ENCODE results near the gene ESD. TPM values are rescaled to one million over a fixed set of nuclear protein-coding genes. Genes with fewer than 3 reads are reported as not detected.
"Not testable (repeated sequence)": the region's sequence is repeated elsewhere in the genome, so short reads cannot be mapped to it uniquely, and the experiment has no call there.

Gene ESD
- total RNA-seq, 1 donor from 2014 or later: 109 TPM

- no peak for DNase-seq (ENCODE audit: low spot score in 2 of 2, unreplicated experiment in 2 of 2)
- Mint-ChIP-seq H3K9me3 (no peaks in the 10 kb centered on the region), H3K27ac (no peak overlapping the region), H3K27me3 (ENCODE audit: low read depth) (no peaks in the 10 kb centered on the region), H3K4me1 (peaks cover 8% of the 10 kb centered on the region), H3K36me3 (peaks cover 31% of the 10 kb centered on the region), H3K4me3 (no peak overlapping the region)
- no peak for TF ChIP-seq CTCF (IDR thresholded peaks at IDR 0.05; ENCODE audit: unreplicated experiment)
These were observed 21.4 kb downstream of the ESD start for GRCh38 chr13:46775385-46776107.

- Mint-ChIP-seq H3K9me3 (peaks cover 4% of the 10 kb centered on the region), H3K4me3 (no peak overlapping the region), H3K27me3 (ENCODE audit: low read depth) (no peaks in the 10 kb centered on the region), H3K36me3 (peaks cover 38% of the 10 kb centered on the region), H3K4me1 (peaks cover 8% of the 10 kb centered on the region), H3K27ac (no peak overlapping the region)
- no peak for DNase-seq (ENCODE audit: low spot score in 2 of 2, unreplicated experiment in 2 of 2)
- TF ChIP-seq CTCF (IDR thresholded peaks at IDR 0.05; ENCODE audit: unreplicated experiment): no peak
These were observed 23.4 kb downstream of the ESD start for GRCh38 chr13:46773541-46773940.

- DNase-seq (ENCODE audit: low spot score in 2 of 2, unreplicated experiment in 2 of 2): no peak
- H3K36me3 Mint-ChIP-seq: peaks cover 36% of the 10 kb centered on the region
- H3K4me3 Mint-ChIP-seq: no peak overlapping the region
- peaks cover 3% of the 10 kb centered on the region for H3K4me1 Mint-ChIP-seq
- H3K27ac Mint-ChIP-seq: no peak overlapping the region
- no peak for TF ChIP-seq CTCF (IDR thresholded peaks at IDR 0.05; ENCODE audit: unreplicated experiment)
- no peaks in the 10 kb centered on the region for H3K27me3 Mint-ChIP-seq (ENCODE audit: low read depth)
- H3K9me3 Mint-ChIP-seq: peaks cover 4% of the 10 kb centered on the region
These were observed 25.3 kb downstream of the ESD start for GRCh38 chr13:46771693-46772092.

GRCh38 chr13:46769925-46770324 is 27.0 kb downstream of the ESD start:
- H3K27me3 Mint-ChIP-seq (ENCODE audit: low read depth); H3K27ac Mint-ChIP-seq; H3K4me3 Mint-ChIP-seq; H3K9me3 Mint-ChIP-seq; H3K4me1 Mint-ChIP-seq; DNase-seq (ENCODE audit: low spot score in 2 of 2, unreplicated experiment in 2 of 2): not testable (repeated sequence)
- H3K36me3 Mint-ChIP-seq: peaks cover 29% of the 10 kb centered on the region

GRCh38 chr13:46761866-46762265 is 35.1 kb downstream of the ESD start:
- TF ChIP-seq CTCF (IDR thresholded peaks at IDR 0.05; ENCODE audit: unreplicated experiment): no peak
- Mint-ChIP-seq H3K4me3 (no peak overlapping the region), H3K36me3 (no peaks in the 10 kb centered on the region), H3K27me3 (ENCODE audit: low read depth) (peaks cover 5% of the 10 kb centered on the region), H3K27ac (no peak overlapping the region), H3K4me1 (no peaks in the 10 kb centered on the region), H3K9me3 (no peaks in the 10 kb centered on the region)
- no peak for DNase-seq (ENCODE audit: low spot score in 2 of 2, unreplicated experiment in 2 of 2)

- H3K9me3 Mint-ChIP-seq: no peaks in the 10 kb centered on the region
- H3K4me3 Mint-ChIP-seq: no peak overlapping the region
- H3K27me3 Mint-ChIP-seq (ENCODE audit: low read depth): peaks cover 5% of the 10 kb centered on the region
- no peak for DNase-seq (ENCODE audit: low spot score in 2 of 2, unreplicated experiment in 2 of 2)
- H3K27ac Mint-ChIP-seq: no peak overlapping the region
- no peaks in the 10 kb centered on the region for H3K36me3 Mint-ChIP-seq
- TF ChIP-seq CTCF (IDR thresholded peaks at IDR 0.05; ENCODE audit: unreplicated experiment): no peak
- H3K4me1 Mint-ChIP-seq: no peaks in the 10 kb centered on the region
These were observed 35.8 kb downstream of the ESD start for GRCh38 chr13:46761174-46761573.

Measured in mesothelial cell of epicardium (in vitro differentiated cells).